H1 (cell line): ENCODE measurements around the gene B3GALNT1. TPM values are rescaled to one million over a fixed set of nuclear protein-coding genes. Genes with fewer than 3 reads are reported as not detected.

Experiments
- ASH2L ChIP-seq: fragments of 200-600, 300-600 bp; sonication (generic); IDR thresholded peaks from one replicate; pipeline ENCODE4 v1.7.1; 2017; ENCODE audit warnings: low read length
- JUND ChIP-seq: IDR thresholded peaks from 2 replicates; pipeline ENCODE4 v1.6.1; 2011; ENCODE audit warnings: mild to moderate bottlenecking, improper control_type of control experiment, low read length
- KDM5A ChIP-seq: fragments of 200-600 bp; IDR thresholded peaks from 2 replicates; pipeline ENCODE4 v1.7.1; 2012; ENCODE audit warnings: mild to moderate bottlenecking, low read length, inconsistent platforms, mixed read lengths
- MAFK ChIP-seq: IDR thresholded peaks from 2 replicates; pipeline ENCODE4 v1.6.1; 2012; ENCODE audit warnings: low read depth, mild to moderate bottlenecking, improper control_type of control experiment, low read length
- NANOG ChIP-seq: IDR thresholded peaks from 2 replicates; pipeline ENCODE4 v1.6.1; 2011; ENCODE audit warnings: low read length, low read depth, mild to moderate bottlenecking, inconsistent platforms; ENCODE audit not compliant: insufficient read depth, poor library complexity, severe bottlenecking
- PHF8 ChIP-seq: fragments of 200-600 bp; sonication (generic); conservative IDR thresholded peaks from 2 replicates; pipeline ENCODE4 v1.7.1; 2012; ENCODE audit warnings: low read depth, mild to moderate bottlenecking, inconsistent platforms, low read length, moderate library complexity
- RFX5 ChIP-seq: IDR thresholded peaks from 2 replicates; pipeline ENCODE4 v1.6.1; 2011; ENCODE audit warnings: low read depth, low read length, improper control_type of control experiment, borderline replicate concordance
- RXRA ChIP-seq: IDR thresholded peaks from 2 replicates; pipeline ENCODE4 v1.6.1; 2011; ENCODE audit warnings: low read depth, mild to moderate bottlenecking, low read length, moderate library complexity; ENCODE audit not compliant: insufficient read depth
- SIRT6 ChIP-seq: IDR thresholded peaks from one replicate; pipeline ENCODE4 v1.7.1; 2012; ENCODE audit warnings: low read length, inconsistent platforms
- polyA plus RNA-seq, 7 experiments: library from polyadenylated mRNA; depleted of rRNA in 3 of 7; stranded (reverse) in 5 of 7; unstranded in 2 of 7; fragments of >200 nt in 5 of 7; fragments of 200-250 nt in 2 of 7; gene quantifications; 1 replicate in 5 of 7; 2 replicates in 1 of 7; 4 replicates in 1 of 7; pipeline versions ENCODE4 v1.2.1 to v1.2.3, GENCODE V29; 2011 to 2013; ENCODE audit warnings: missing spikeins in 2 of 7, mixed read lengths in 2 of 7
- total RNA-seq: library from RNA; stranded (reverse); fragmentation: NEBNext Ultra II Directional; extraction: Animal tissue kit (Norgen Biotek cat#: 25700); gene quantifications from 2 replicates; pipeline ENCODE4 v1.2.1, GENCODE V29; 2021

The B3GALNT1 gene
- total and polyA plus RNA-seq, 2 of the 8 experiments (the other 6 are each of a cell fraction or from before 2014, with no cell fraction given) = 5.0 to 8.1 TPM

- no peak for TF ChIP-seq RXRA
- TF ChIP-seq MAFK = no peak
- TF ChIP-seq SIRT6 = no peak
- TF ChIP-seq KDM5A = no peak
- TF ChIP-seq NANOG = no peak
- no peak for TF ChIP-seq RFX5
- no peak for TF ChIP-seq JUND
- no peak for TF ChIP-seq PHF8
- TF ChIP-seq ASH2L = no peak
Observed at GRCh38 chr3:161107311-161107710, 2.2 kb upstream of the B3GALNT1 start (continued).
